Fibroblast of peridontal ligament (primary cell): ENCODE data around the gene ICAM3.
"Not testable (repeated sequence)": the region's sequence is repeated elsewhere in the genome, so short reads cannot be mapped to it uniquely, and the experiment has no call there.

ENCODE experiments used
- DNase-seq: peaks from one replicate; pipeline ENCODE4 v3.0.0-alpha.2; 2010; ENCODE audit errors: extremely low read depth

Gene ICAM3

GRCh38 chr19:10352764-10353671 lies 13.6 kb upstream of the ICAM3 start:
- no peak for DNase-seq

GRCh38 chr19:10346509-10346908 lies 7.1 kb upstream of the ICAM3 start:
- no peak for DNase-seq

- DNase-seq = no peak
Observed at GRCh38 chr19:10344780-10345179, 5.4 kb upstream of the ICAM3 start.

GRCh38 chr19:10343495-10343894 lies 4.1 kb upstream of the ICAM3 start:
- no peak for DNase-seq

GRCh38 chr19:10339977-10340376 lies 553 bp upstream of the ICAM3 start:
- DNase-seq = no peak

GRCh38 chr19:10338940-10339339 lies 484 bp downstream of the ICAM3 start:
- no peak for DNase-seq

GRCh38 chr19:10336725-10337124 lies 2.7 kb downstream of the ICAM3 start:
- not testable (repeated sequence) for DNase-seq

GRCh38 chr19:10335352-10335985 lies 4.0 kb downstream of the ICAM3 start:
- DNase-seq = no peak

- DNase-seq = peak; percentile 91
Observed at GRCh38 chr19:10334588-10335351, 4.7 kb downstream of the ICAM3 start.

GRCh38 chr19:10333758-10334587 lies 5.5 kb downstream of the ICAM3 start:
- no peak for DNase-seq

- peak; percentile 94 for DNase-seq
Observed at GRCh38 chr19:10332965-10333757, 6.3 kb downstream of the ICAM3 start, which contains the start of gene RAVER1. TSS of gene RAVER1 (minus strand) at chr19:10333529. CDS start at chr19:10333507, 22 bp downstream.

- DNase-seq = no peak
Observed at GRCh38 chr19:10332158-10332964, 7.1 kb downstream of the ICAM3 start.

GRCh38 chr19:10329555-10329954 lies 9.9 kb downstream of the ICAM3 start:
- DNase-seq = no peak

- no peak for DNase-seq
Observed at GRCh38 chr19:10328558-10329429, 10.6 kb downstream of the ICAM3 start.

- no peak for DNase-seq
Observed at GRCh38 chr19:10327793-10328192, 11.6 kb downstream of the ICAM3 start.

GRCh38 chr19:10325732-10326131 lies 13.7 kb downstream of the ICAM3 start:
- no peak for DNase-seq

- no peak for DNase-seq
Observed at GRCh38 chr19:10321874-10322835, 17.3 kb downstream of the ICAM3 start.

- DNase-seq = no peak
Observed at GRCh38 chr19:10321417-10321797, 18.0 kb downstream of the ICAM3 start.
